ENCODE measurements around the gene CD300LD.
"Not testable (repeated sequence)": the region's sequence is repeated elsewhere in the genome, so short reads cannot be mapped to it uniquely, and the experiment has no call there.

Gene CD300LD

DNA sequence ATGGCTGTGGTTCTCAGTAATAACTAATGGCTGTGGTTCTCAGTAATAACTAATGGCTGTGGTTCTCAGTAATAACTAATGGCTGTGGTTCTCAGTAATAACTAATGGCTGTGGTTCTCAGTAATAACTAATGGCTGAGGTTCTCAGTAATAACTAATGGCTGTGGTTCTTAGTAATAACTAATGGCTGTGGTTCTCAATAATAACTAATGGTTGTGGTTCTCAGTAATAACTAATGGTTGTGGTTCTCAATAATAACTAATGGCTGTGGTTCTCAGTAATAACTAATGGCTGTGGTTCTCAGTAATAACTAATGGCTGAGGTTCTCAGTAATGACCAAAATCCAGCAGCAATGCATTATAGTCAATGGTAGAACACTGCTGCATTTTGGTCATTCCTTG is 18.4 kb downstream of the CD300LD start:
- DNase-seq (ENCODE audit: low read depth in 2 of 3, low spot score in 2 of 3) = not testable (repeated sequence)

- DNase-seq (ENCODE audit: low read depth in 2 of 3, low spot score in 2 of 3) = no peak
Observed at GRCh38 chr17:74573169-74573568, 18.9 kb downstream of the CD300LD start.

- DNase-seq (ENCODE audit: low read depth in 2 of 3, low spot score in 2 of 3) = no peak
Observed at GRCh38 chr17:74571621-74572270, 20.3 kb downstream of the CD300LD start.

GRCh38 chr17:74569020-74570003 is 22.8 kb downstream of the CD300LD start:
- no peak for DNase-seq (ENCODE audit: low read depth in 2 of 3, low spot score in 2 of 3)

GRCh38 chr17:74568106-74568873 is 23.8 kb downstream of the CD300LD start:
- no peak for DNase-seq (ENCODE audit: low read depth in 2 of 3, low spot score in 2 of 3)

DNA sequence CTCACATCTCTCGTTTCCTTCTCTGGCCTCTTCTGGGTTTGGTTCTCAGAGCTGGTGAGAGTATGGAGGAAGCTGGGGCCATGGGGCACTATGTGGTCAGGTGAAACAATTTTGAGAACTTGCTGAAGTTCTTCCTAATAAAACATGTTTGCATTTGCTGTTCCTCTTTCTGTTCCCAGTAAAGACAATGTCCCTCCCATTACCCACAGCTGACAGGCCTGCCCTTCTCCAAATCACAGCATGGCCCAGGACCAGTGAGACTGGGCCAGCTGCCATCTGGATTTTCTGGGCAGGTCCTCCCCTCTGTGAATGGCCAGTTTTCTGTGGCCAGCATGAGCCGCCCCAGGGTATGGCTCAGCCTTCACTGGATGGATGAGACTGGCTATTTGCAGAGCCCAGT is 24.7 kb downstream of the CD300LD start, which contains the start of gene CD300H:
Gene CD300H, minus strand, starts transcription at position 113 of the 400 bp plus-strand sequence.
- no peak for DNase-seq (ENCODE audit: low read depth in 2 of 3, low spot score in 2 of 3)

DNA sequence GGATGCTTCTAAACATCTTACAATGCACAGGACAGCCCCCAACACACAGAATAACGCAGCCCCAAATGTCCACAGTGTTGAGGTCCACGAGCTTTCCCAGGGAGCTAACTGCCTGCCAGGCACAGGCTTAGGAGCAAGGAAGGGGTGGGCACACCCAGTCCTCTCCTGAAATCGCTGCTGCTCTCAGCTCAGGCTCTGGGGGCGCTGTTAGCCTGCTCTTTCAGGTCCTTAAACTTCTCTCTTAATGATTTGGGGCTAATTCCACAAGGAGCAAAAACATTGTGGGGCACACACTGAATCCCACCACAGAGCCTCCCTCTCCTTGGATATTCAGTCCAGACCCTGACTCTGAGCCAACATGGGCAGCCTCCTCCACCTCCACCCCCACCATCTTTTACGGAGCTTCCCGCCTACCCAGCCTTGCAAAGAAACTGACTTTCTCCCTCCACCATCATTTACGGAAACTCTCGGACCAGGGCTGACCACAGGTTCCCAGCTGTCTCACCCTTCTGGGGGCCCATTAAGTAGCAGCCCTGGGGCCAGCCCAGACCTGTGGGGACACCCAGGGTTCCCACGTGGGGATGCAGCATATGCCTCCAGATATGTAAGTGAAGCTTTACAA is 25.8 kb downstream of the CD300LD start:
- no peak for DNase-seq (ENCODE audit: low read depth in 2 of 3, low spot score in 2 of 3)

DNA sequence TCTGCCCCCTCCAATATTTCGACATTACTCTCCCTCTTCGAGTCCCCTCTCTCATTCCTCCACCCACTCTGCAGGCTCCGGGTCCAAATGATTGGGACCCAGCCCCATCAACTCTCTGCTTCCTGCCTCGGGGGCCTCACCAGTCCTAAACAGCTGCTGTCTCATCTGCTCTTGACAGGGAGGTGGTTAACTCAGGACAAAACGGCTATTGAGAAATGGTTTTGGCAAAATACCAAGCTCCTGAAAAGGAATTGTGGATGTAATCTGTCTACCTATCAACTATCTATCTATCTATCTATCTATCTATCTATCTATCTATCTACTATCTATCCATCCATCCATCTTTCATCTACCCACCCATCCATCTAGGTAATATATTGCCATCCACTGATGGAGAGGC is 27.0 kb downstream of the CD300LD start:
- DNase-seq (ENCODE audit: low read depth in 2 of 3, low spot score in 2 of 3) = no peak

- DNase-seq (ENCODE audit: low read depth in 2 of 3, low spot score in 2 of 3) = no peak
Observed at GRCh38 chr17:74563358-74563757, 28.7 kb downstream of the CD300LD start.

DNA sequence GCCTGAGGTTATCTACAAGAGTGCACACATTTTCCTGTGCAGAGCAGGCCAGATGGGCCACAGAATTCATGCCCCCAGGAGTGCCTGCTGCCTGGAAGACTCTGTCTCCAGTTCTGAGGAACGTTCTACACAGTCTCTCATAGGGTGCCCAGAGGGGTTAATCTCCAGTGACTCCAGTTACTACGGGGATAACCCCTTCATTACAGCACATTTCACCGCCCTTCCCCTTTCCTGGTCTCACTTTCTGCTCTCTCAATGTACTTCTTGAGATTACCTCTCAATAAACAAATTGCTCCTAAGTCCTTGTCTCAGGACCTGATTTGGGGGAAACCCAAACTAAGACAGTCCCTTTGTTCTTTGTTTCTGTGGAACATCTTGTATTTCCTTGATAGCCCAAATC is 30.5 kb downstream of the CD300LD start:
- no peak for DNase-seq (ENCODE audit: low read depth in 2 of 3, low spot score in 2 of 3)

- DNase-seq (ENCODE audit: low read depth in 2 of 3, low spot score in 2 of 3) = no peak
Observed at GRCh38 chr17:74558882-74559519, 33.1 kb downstream of the CD300LD start.

DNA sequence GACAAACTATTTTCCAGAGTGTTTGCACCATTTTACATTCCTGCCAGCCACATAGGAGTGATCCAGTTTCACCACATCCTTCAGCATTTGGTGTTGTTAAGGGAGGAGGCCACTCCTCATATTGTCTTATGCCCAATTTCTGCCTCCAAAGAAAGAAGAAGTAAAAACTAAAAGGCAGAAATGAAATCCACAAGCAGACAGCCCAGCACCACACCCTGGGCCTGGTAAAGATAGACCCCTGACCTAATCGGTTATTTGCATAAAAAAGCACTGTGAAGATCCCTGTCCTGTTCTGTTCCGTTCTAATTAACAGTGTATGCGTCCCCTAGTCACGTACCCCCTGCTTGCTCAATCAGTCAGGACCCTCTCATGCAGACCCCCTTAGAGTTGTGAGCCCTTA is 33.7 kb downstream of the CD300LD start:
- not testable (repeated sequence) for DNase-seq (ENCODE audit: low read depth in 2 of 3, low spot score in 2 of 3)

DNA sequence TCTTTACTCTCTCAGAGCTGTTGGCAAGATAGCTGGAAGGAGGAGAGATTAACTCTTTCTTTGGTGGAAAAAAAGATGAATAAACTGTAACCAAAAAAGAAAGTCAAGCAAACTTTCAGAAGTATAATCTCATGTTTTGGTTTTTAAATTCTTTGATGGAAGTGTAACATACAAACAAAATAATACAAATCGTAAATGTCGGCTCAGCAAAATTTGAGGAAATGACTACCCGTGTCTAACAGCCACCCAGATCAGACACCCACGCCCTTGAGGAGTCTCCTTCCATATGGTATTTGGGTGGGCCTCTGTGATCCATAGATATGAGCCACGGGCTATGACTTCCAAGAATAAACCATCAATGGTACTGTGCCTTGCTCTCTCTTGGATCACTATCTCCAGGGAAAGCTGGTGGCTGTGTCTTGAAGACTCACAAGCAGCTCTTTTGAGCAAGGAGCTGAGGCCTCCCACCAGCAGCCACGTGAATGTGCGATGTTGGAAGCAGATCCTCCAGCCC is 36.6 kb downstream of the CD300LD start:
- DNase-seq (ENCODE audit: low read depth in 2 of 3, low spot score in 2 of 3) = no peak

- DNase-seq (ENCODE audit: low read depth in 2 of 3, low spot score in 2 of 3) = no peak
Observed at GRCh38 chr17:74554909-74555308, 37.2 kb downstream of the CD300LD start.

- no peak for DNase-seq (ENCODE audit: low read depth in 2 of 3, low spot score in 2 of 3)
Observed at GRCh38 chr17:74552037-74552436, 40.0 kb downstream of the CD300LD start.

DNA sequence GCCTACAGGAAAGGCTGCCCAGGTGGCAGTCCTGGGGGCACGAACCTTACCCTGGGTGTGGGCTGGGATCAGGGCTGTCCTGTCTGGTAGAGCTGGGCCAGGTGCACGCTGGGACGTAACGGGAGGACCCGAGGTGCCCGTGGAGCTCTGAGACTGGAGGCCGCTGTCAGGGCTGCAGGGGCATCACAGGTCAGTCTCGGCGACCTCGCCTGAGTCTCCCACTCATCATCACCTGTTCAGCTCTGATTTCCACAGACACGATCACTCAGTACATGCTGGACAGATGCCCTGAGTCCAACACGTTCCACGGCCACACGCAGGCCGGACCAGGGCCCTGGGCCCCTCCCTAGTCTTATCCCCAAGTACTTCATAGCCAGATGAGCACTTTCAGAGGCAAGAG is 41.5 kb downstream of the CD300LD start:
- DNase-seq (ENCODE audit: low read depth in 2 of 3, low spot score in 2 of 3) = no peak

- no peak for DNase-seq (ENCODE audit: low read depth in 2 of 3, low spot score in 2 of 3)
Observed at GRCh38 chr17:74549343-74549742, 42.7 kb downstream of the CD300LD start.

- DNase-seq (ENCODE audit: low read depth in 2 of 3, low spot score in 2 of 3) = no peak
Observed at GRCh38 chr17:74547736-74548135, 44.3 kb downstream of the CD300LD start.

DNA sequence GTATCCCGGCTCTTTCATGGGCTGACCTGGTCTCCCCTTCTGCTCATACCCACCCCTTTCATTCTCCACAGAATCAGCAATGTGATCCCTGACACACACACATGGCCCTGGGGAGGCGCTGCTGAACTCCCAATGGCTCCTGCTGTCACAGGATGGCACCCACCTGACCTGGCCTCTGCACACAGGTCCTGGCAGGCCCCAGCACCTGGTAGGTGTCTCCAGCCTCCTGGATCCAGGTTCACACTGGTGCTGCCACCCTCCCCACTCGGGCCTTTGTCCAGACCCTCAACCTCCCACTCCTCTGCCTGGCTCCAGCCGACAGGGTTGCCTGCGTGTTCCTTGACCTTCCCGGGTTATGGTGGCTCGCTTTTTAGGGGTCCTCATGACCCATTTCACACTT is 44.8 kb downstream of the CD300LD start:
- DNase-seq (ENCODE audit: low read depth in 2 of 3, low spot score in 2 of 3) = no peak

DNA sequence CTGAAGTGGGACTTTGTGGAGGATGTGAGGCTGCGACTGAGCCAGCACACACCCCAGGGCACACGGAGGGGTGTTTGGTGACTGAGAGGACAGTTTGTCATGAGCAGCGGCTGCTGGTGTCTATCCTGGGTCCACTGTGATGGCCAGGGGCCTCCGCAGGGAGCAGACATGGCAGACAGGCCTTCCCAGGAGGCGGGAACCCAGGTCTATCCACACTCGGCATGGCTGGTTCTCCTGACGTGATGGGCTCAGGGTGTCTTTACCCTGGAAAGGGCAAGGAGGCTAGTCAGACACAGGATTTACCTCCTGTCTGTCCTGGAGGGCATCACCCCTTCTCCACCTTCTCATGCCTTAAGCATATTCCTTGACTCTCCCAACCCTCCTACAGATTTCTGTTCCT is 45.5 kb downstream of the CD300LD start:
- no peak for DNase-seq (ENCODE audit: low read depth in 2 of 3, low spot score in 2 of 3)

Measured in activated CD8-positive, alpha-beta memory T cell treated with anti-CD3 and anti-CD28 coated beads for 48 hours (primary cell).